Mesenteric fat pad (tissue), 1 donor: ENCODE results near the gene KCTD14. TPM values are rescaled to one million over a fixed set of nuclear protein-coding genes. Genes with fewer than 3 reads are reported as not detected.
"Not testable (repeated sequence)": the region's sequence is repeated elsewhere in the genome, so short reads cannot be mapped to it uniquely, and the experiment has no call there.

Experiments used
- DNase-seq: peaks from one replicate; pipeline ENCODE4 v3.0.0-alpha.2; 2020; ENCODE audit warnings: low spot score
- long read RNA-seq: library from polyadenylated mRNA; unstranded; transcript quantifications from one replicate; pipeline ENCODE4 v2.0.0, GENCODE V29; 2020
- total RNA-seq: library from RNA; stranded (reverse); fragmentation: NEBNext Ultra II Directional; extraction: Animal tissue kit (Norgen Biotek cat#: 25700); gene quantifications from one replicate; pipeline ENCODE4 v1.2.1, GENCODE V29; 2021
- donor health status: DM: yes; HTN: yes; CAD: no.

Gene KCTD14, protein sequence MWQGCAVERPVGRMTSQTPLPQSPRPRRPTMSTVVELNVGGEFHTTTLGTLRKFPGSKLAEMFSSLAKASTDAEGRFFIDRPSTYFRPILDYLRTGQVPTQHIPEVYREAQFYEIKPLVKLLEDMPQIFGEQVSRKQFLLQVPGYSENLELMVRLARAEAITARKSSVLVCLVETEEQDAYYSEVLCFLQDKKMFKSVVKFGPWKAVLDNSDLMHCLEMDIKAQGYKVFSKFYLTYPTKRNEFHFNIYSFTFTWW
- total RNA-seq, result 1.4 TPM
- long read RNA-seq, transcript KCTD14-201 (2 exons, 1,691 nt), result major isoform, 9 of 9 reads
- long read RNA-seq, partial matches to known transcripts, result 0 of 9 reads
- long read RNA-seq, other reads (novel, unspliced or antisense), result 0 of 9 reads

DNA sequence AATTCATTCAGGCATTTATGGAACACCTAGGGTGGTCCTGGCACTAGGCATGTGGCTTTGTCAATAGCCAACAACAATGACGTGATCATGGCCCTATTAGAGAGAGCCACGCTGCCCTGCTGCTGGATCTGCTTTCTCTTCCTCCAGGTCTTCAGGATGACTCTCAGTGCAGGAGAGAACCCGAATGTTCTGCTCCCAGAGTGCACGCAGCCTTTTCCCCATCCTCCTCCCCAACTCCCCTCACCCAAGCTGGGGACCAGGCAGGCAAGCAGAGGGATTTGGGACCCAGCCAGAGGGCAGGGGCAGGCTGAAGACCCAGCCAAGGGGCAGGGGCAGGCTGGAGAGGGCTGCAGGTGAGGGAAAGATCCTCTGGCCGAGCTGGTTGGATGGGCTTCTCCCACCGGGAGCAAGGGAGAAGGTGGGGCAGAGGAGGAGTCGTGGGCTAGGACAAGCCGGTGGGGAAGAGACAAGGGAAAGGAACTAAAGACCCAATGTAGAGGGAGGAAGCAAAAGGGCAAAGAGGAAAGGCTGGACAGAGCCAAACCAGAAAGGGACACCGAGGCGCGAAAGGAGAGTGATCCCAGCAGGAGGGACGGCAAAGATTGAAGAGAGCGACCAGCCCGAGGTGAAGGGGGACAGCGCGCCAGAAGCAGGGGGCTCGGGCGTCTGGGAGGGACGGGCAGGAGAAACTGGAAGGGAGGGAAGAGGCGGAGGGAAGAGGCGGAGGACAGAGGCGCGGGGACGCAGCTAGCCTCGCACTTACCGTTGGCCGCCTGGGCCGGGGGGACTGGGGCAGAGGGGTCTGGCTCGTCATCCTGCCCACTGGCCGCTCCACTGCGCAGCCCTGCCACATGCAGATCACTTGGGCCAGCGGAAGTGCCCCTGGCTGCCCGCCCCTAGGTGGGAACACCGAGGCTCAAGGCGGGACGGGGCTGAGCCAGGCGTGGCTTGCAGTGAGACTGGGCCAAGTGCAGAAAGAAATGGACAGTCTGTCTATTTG, at the start of gene KCTD14:
Gene KCTD14, minus strand, starts transcription at position 880 of the 1,000 bp plus-strand sequence. Its CDS starts 27 bp downstream, at position 853.
- DNase-seq, result no peak

DNA sequence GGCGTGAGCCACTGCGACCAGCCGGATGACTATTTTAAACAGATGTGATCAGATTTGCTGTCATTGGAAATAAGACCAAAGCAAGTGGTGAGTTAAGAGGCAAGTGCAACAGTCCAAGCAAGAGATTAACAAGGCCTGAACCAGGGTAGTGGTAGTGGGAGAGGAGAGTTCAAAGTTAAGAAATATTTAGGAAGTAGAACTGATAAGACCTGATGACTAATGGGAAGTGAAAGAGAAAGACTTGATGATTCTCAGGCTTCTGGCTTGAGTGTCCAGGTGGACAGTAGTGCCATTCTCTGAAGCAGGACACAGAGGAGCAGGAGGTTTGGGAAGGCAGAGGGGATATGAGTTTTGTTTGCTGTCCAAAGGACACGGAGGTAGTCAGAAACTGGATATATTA, 49.4 kb upstream of the KCTD14 start:
- no peak for DNase-seq

DNA sequence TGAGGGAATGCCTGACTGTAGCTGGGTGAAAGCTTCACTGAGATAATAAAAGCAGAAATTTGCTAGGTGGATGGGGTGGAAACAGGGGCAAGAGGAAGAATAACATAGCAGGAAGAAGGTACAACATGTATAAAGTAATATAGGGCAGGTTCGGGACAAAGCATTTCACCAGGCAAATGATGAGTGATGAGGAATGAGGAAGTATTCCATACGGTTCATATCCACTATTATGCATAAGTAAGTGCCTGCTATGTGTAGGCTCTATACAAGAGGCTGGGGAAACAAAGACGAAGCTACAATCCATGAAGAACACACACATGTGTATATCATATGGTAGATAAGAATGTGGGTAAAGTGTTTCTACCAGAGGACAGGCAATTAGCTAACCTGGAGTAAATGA, 48.6 kb upstream of the KCTD14 start:
- no peak for DNase-seq

DNA sequence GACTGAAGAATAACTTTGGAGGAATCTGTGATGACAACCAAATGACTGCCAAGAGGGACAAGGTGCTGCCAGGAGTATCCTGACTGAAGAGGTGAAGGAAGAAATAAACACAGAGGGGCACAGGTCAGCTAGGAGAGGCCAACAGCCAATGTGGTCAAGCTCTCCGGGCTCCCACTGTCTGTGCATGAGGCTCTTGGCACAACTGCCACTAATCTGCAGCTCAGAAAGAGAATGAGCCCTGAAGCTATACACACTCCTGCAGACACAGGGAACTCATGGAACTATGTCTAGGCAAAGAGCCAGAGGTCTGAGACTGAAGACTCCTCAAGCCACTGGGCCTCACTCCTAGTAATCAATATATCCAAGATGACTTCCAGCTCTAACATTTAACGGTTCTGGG, 47.5 kb upstream of the KCTD14 start:
- no peak for DNase-seq

DNA sequence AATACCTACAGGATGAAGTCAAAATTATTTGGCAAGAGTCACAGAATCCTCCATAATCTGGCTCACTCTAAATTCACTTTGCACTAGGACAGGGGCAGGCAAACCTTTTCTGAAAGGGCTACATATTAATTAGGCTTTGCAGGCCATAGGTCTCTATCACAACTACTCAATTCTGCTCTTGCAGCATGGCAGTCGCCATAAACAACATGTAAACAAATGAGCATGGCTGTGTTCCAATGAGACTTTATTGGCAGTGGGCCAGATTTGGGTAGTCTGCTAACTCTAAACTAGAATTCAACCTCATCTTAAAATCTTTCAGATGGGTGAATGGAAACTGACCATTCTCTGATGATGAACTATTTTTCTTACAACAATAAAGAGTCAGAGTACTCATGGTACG, 46.4 kb upstream of the KCTD14 start:
- DNase-seq, result no peak

DNA sequence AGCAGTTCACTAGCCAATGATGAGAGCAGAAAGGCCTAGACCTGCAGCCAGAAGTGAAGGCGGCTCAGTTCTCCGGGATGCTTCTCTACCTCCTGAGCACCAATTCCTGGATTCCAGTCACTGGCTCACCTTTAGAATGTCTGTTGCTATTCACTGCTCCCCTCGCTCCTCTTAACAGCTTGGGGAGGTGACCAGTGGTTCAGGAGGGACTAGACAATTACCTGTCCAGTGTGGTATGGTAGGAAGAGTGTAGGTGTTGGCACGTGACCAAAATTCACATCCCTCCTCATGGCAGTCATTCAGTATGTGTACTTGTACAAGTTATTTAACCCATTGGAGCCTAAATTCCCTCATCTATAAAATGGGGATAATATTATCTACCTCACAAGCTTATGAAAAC, 44.6 kb upstream of the KCTD14 start:
- DNase-seq, result no peak

DNA sequence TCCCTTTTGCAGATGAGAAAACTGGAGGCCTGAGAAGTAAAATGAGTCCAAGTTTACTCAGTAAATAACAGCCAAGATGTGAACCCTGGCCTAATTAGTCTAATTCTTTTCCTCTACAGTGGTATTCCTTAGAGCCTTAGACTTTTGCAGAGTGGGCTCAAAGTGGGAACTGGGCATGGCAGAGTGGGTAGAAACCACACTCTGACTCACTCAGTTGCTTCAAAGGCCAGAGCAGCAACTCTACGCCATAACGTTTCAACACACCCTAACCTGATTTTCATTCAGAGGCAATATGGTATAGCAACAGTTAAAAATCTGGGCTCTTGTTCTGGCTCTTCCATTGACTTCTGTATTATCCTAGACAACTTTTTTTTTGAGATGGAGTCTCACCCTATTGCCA, 43.4 kb upstream of the KCTD14 start:
- no peak for DNase-seq

DNA sequence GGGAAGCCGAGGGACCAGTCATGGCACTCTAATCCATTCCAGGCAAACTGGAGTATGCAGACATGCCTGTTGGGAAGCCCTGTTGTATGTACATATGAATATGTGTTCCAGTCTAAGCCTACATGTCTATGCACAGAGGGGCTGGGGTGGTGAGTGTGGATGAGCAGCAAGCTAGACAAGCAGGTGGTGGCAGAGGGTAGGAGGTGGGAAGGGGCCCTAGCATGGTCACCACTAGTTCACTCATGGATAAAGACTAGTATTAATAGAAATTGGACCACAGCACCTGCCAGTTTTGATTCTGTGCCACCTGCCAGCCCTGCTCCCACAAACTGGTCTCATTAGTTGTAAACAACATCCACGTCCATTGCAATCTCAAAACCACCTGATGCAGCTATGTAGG, 42.1 kb upstream of the KCTD14 start:
- DNase-seq, result no peak

DNA sequence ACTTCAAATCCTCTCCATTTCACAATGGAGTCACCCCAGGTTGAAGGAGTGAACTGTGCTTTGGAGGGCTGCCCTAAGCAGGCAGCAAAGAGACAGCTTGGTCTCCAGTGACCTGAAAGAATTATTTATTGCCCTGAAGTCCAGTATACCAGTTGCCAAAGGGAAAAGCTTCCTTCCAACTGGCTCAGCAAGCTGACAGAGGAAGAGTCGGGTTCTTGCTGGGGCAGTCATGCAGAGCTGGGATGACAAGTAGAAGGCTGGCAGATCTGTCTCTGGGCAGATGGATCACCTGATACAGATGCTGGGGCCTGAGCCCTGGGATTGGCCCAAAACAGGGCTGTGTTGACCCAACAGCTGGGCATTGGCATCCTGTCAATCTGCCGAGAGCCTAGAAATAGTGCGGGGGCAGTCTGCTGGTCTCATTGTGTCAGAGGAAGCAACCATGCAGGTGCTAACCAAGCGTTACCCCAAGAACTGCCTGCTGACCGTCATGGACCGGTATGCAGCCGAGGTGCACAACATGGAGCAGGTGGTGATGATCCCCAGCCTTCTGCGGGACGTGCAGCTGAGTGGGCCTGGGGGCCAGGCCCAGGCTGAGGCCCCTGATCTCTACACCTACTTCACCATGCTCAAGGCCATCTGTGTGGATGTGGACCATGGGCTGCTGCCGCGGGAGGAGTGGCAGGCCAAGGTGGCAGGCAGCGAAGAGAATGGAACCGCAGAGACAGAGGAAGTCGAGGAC, 40.5 kb upstream of the KCTD14 start, which contains the start of gene THRSP:
Gene THRSP, plus strand, starts transcription at position 422 of the 742 bp plus-strand sequence. Its CDS starts 21 bp downstream, at position 443.
- no peak for DNase-seq

DNA sequence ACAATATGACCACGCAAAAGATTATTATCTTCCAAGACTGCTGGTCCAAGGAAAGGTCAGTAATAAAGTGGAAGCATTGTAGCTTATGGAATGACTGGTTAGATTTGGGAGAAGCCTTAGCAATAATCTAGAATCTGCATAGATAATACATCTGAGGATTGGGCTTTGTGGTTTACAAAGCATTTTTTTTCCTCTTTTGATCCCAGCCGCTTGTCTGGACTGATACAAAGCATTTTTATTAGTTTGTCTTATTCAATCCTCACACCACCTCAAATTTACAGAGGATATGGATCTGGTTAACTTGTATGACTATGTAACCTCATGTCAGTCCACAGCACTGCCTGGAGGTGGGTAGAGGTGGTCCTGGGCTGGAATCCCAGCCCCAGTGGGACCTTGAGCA, 39.6 kb upstream of the KCTD14 start:
- DNase-seq, result no peak

DNA sequence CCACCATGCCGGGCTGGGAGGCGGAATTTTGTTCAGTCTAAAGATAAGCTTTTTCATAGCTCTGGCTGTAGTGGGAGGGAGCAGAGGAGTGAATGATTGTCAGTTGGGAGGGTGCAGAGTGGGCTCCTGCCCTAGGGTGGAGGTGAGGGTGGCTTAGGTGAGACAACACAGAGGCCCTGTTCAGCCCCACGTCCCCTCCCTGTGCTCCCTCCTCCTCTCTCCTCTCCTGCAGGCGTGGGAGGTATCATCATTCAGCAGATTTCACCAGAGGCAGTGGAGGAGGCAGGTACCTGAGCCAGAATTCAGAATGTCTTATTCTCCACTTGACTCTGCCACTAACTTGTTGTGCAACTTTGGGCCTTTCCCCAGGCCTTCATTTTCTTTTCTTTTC, 38.8 kb upstream of the KCTD14 start:
- no peak for DNase-seq

DNA sequence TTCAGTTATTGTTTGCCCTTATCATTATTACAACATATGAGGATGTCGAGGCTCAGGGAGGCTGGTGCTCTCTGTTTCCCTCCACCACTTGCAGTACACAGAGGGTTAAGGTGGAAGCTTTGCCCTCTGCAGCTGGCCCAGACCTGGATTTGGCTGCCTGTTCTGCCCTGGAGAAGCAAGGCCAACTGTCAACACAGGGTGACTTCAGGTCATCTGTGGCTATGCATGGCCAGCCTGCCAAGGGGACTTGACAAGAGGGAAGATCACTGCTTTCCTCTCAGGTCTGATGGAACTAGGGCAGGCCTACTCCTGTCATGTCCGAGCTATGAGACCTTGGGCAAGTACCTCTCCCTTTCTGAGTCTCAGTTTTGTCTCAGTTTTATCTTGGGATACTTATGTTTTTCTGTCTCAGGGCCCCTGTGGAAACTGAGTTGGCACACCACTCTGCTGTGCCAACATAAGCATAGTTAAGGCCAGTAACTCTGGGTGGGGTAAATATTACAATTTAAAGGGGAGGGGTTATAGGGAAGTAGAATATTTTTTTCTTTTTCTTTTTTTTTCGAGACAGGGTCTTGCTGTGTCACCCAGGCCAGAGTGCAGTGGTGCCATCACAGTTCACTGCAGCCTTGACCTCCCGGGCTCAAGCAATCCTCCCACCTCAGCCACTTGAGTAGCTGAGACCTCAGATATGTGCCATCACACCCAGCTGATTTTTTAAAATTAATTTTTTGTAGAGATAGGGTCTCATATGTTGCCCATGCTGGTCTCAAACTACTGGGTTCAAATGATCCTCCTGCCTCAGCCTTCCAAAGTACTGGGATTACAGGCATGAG, 38.2 kb upstream of the KCTD14 start:
- DNase-seq, result no peak

DNA sequence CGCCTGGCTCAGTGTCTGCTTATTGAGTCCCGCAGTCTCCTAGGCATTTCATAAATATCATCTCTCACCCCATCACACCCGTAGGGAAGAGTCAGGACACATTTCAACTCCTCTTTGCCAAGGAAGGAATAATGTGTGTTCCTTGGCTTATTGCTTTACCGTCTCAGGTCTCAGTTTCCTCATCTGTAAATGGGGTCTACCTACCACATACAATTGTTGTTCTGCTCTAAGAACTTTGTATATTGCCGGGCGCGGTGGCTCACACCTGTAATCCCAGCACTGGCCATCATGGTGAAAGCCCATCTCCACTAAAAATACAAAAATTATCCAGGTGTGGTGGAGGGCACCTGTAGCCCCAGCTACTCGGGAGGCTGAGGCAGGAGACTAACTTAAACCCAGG, 37.5 kb upstream of the KCTD14 start:
- DNase-seq, result no peak

DNA sequence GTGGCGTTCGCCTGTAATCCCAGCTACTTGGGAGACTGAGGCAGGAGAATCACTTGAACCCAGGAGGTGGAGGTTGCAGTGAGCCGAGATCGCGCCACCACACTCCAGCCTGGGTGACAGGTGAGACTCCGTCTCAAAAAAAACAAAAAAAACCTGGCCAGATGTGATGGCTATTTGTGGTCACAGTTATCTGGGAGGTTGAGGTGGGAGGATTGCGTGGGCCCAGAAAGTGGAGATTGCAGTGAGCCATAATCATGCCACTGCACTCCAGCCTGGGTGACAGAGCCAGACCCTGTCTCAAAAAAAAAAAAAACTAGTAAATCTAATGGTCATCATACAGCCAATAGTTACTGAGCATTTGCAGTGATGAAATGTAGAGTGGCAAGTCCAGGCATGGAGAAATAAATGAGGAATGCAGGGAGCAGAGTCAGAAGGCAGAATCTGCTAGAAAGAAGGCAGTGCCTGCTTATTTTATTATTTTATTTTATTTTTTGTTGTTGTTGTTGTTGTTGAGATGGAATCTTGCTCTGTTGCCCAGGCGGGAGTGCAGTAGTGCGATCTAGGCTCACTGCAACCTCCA, 36.8 kb upstream of the KCTD14 start:
- DNase-seq, result not testable (repeated sequence)

DNA sequence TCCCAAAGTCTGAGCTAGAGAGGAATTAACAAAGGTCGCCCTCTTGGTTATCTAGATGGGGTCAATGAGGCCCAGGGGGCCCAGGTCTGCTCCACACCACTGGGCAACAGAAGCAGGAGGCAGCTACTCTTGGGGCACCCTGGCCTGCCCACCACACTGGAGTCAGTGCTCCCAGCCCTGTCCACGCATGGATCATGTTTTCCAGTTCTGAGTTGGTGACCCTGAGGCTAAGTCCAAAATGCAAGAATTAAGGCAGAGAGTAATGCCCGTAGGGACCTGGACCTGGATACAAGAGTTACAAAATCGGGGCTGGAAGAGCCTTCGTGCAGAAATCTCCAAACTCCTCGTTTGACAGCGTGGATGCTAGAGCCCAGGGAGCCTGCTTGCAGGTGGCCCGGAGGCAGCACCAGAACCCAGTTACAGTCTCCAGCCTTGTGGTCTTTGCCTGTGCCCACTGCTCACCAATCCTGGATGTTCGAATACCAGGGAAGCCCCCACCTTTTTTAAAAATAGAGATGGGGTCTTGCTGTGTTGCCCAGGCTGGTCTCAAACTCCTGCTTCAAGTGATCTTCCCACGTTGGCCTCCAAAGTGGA, 34.5 kb upstream of the KCTD14 start:
- DNase-seq, result no peak

DNA sequence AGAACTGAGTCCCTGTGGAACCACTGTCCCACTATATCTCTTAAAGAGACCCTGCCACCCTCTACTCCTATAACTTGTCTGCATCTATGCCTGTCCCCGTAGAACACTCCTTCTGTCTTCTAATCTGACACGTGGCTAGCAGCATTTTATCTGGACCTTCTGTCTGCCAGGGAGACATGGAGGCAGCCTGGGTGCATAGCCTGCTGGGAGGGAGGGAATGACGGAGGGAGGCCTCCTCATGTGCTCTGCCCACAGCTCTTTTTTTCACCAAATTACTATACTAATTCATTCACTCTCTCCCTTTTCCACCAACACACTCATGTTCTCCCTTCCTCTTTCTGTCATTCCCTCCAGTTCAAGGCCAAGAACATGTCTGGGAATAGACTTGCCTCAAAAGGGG, 33.0 kb upstream of the KCTD14 start:
- no peak for DNase-seq

DNA sequence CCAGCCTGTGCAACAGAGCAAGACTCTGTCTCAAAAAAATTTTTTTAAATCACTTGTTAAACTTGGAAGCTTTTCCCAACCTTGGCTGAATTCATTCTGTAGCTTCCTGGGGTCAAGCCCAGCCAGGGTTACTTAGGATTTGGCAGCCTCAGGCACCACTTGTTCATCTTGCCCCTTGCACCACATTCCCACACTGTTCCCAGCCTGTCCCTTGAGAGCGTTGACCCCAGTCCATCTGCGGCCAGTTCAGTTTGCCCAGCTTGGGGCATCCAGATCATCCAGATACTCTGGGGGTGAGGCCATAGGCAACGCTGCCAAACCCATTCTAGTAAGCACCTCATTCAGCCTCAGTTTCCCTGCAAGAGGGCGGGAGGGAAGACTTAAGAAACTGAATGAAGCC, 31.9 kb upstream of the KCTD14 start:
- DNase-seq, result no peak

DNA sequence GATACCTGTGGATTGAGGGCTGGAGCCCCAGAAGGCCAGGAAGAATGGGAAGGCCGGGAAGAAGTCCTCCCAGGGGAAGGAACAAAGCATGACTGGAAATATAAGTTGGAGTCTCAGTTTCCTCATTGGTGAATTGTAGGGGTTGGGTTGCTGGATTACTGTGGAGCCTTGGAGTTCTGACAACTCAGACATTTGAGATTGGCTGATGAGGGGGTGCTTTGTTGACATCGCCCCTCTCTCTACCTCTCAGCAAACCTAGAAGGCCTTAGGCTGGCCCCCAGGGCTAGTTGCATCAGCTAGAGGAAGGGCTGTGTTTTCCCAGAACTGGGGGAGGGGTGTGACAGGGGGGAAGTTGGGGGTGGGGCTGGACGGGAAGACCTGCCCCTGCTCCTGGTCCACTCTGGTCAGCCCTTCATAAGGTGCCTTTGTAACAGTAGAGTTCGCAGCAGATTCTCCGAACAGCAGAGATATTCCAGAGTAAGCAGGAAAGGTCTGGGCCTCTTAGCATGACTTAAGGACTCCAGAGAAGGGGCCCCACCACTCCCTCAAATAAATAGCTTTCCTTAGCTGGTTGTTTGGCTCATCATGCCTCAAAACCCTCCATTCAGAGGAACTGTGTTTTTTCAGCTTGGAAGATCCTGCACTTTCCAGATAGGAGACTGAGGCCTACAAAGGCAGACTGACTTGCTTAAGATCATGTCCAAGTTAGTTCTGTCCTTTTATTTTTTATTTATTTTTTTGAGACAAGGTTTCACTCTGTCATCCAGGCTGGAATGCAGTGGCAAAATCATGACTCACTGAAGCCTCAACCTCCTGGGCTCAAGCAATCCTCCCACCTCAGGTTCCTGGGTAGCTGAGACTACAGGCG, 28.1 kb upstream of the KCTD14 start:
- DNase-seq, result no peak

DNA sequence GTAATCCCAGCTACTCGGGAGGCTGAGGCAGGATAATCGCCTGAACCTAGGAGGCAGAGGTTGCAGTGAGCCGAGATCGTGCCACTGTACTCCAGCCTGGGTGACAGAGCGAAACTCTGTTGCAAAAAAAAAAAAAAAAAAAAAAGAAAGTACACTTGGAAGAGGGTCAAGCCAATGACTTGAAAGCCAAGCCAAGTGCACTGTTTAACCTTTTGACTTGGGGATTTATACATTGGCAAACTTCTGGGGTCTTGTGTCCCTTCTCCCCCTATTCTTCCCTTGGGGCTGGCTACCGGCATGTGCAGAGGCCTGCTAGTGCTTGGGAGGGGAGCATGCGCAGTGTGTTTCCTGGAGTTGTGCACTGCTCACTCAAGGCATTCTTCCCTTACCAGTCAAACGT, 26.3 kb upstream of the KCTD14 start:
- DNase-seq, result no peak
